Activated naive CD4-positive, alpha-beta T cell treated with anti-CD3 and anti-CD28 coated beads, Interleukin-2, amount 10 ng/mL, durations not matched to agents 7 days and 5 days (primary cell): ENCODE results near the gene CYP2C9.

Source experiments
- CTCF ChIA-PET: fragments of 350-600 bp; sonication (Branson Sonifier 250); formaldehyde crosslinking; loops from one replicate; lab custom pipeline; 2021; ENCODE audit warnings: antibody characterized with exemption; lab: Charles Lee
- DNase-seq: peaks from one replicate; pipeline ENCODE4 v3.0.0-alpha.2; 2020
- H3K27ac Mint-ChIP-seq: one replicate; pipeline ENCODE4 v1.8.0; 2021; ENCODE audit warnings: mild to moderate bottlenecking, moderate library complexity, mixed read lengths
- H3K27me3 Mint-ChIP-seq: one replicate; pipeline ENCODE4 v1.8.0; 2021; ENCODE audit warnings: mild to moderate bottlenecking, mixed read lengths
- H3K36me3 Mint-ChIP-seq: one replicate; pipeline ENCODE4 v1.8.0; 2021; ENCODE audit warnings: mixed read lengths
- H3K4me1 Mint-ChIP-seq: one replicate; pipeline ENCODE4 v1.8.0; 2021; ENCODE audit warnings: mixed read lengths
- H3K4me3 Mint-ChIP-seq: one replicate; pipeline ENCODE4 v1.8.0; 2021; ENCODE audit warnings: mild to moderate bottlenecking, moderate library complexity, mixed read lengths
- H3K9me3 Mint-ChIP-seq: one replicate; pipeline ENCODE4 v1.8.0; 2021; ENCODE audit warnings: mixed read lengths

Gene CYP2C9

GRCh38 chr10:94991243-94991888 lies 52.9 kb downstream of the CYP2C9 start:
- no peak overlapping the region for H3K27ac Mint-ChIP-seq

GRCh38 chr10:94992811-94993210 lies 54.4 kb downstream of the CYP2C9 start:
- Mint-ChIP-seq H3K27ac (no peak overlapping the region), H3K4me3 (no peak overlapping the region), H3K27me3 (no peaks in the 10 kb centered on the region), H3K4me1 (no peaks in the 10 kb centered on the region), H3K9me3 (peaks cover 18% of the 10 kb centered on the region), H3K36me3 (no peaks in the 10 kb centered on the region)
- CTCF ChIA-PET, result no interaction called here
- no peak for DNase-seq

More at GRCh38 chr10:94991243-94991888, 52.9 kb downstream of the CYP2C9 start:
- Mint-ChIP-seq H3K9me3 (peaks cover 18% of the 10 kb centered on the region), H3K4me1 (no peaks in the 10 kb centered on the region), H3K27me3 (no peaks in the 10 kb centered on the region), H3K4me3 (no peak overlapping the region), H3K36me3 (no peaks in the 10 kb centered on the region)
- no peak for DNase-seq
- CTCF ChIA-PET, result no interaction called here

- CTCF ChIA-PET, result no interaction called here
Observed at GRCh38 chr10:94997741-94998174, 59.3 kb downstream of the CYP2C9 start.

GRCh38 chr10:95026461-95026860 lies 88.0 kb downstream of the CYP2C9 start:
- DNase-seq, result no peak
- CTCF ChIA-PET, result no interaction called here
- Mint-ChIP-seq H3K36me3 (no peaks in the 10 kb centered on the region), H3K9me3 (no peaks in the 10 kb centered on the region), H3K4me3 (no peak overlapping the region), H3K4me1 (no peaks in the 10 kb centered on the region), H3K27me3 (no peaks in the 10 kb centered on the region), H3K27ac (no peak overlapping the region)

More at GRCh38 chr10:94997741-94998174, 59.3 kb downstream of the CYP2C9 start:
- no peak for DNase-seq
- no peaks in the 10 kb centered on the region for H3K36me3 Mint-ChIP-seq
- H3K4me1 Mint-ChIP-seq, result peaks cover 5% of the 10 kb centered on the region
- H3K4me3 Mint-ChIP-seq, result no peak overlapping the region
- no peak overlapping the region for H3K27ac Mint-ChIP-seq
- peaks cover 2% of the 10 kb centered on the region for H3K9me3 Mint-ChIP-seq
- no peaks in the 10 kb centered on the region for H3K27me3 Mint-ChIP-seq

- no peak for DNase-seq
- no peaks in the 10 kb centered on the region for H3K9me3 Mint-ChIP-seq
- no peak overlapping the region for H3K4me3 Mint-ChIP-seq
- no peaks in the 10 kb centered on the region for H3K4me1 Mint-ChIP-seq
- no peaks in the 10 kb centered on the region for H3K27me3 Mint-ChIP-seq
- H3K27ac Mint-ChIP-seq, result no peak overlapping the region
- no peaks in the 10 kb centered on the region for H3K36me3 Mint-ChIP-seq
- CTCF ChIA-PET, result no interaction called here
Observed at GRCh38 chr10:95031656-95032055, 93.2 kb downstream of the CYP2C9 start.

- DNase-seq, result no peak
- Mint-ChIP-seq H3K36me3 (no peaks in the 10 kb centered on the region), H3K4me3 (no peak overlapping the region), H3K27ac (no peak overlapping the region), H3K9me3 (no peaks in the 10 kb centered on the region), H3K27me3 (no peaks in the 10 kb centered on the region), H3K4me1 (no peaks in the 10 kb centered on the region)
- CTCF ChIA-PET, result no interaction called here
Observed at GRCh38 chr10:95034401-95034800, 95.9 kb downstream of the CYP2C9 start.

GRCh38 chr10:95035332-95036295 lies 97.2 kb downstream of the CYP2C9 start:
- Mint-ChIP-seq H3K27ac (no peak overlapping the region), H3K9me3 (no peaks in the 10 kb centered on the region), H3K4me1 (no peaks in the 10 kb centered on the region), H3K27me3 (no peaks in the 10 kb centered on the region), H3K36me3 (no peaks in the 10 kb centered on the region), H3K4me3 (no peak overlapping the region)
- CTCF ChIA-PET, result no interaction called here
- no peak for DNase-seq

GRCh38 chr10:95039281-95039680 lies 100.8 kb downstream of the CYP2C9 start:
- no peak for DNase-seq
- CTCF ChIA-PET, result no interaction called here

More at GRCh38 chr10:95039281-95039680, 100.8 kb downstream of the CYP2C9 start:
- Mint-ChIP-seq H3K9me3 (no peaks in the 10 kb centered on the region), H3K4me3 (no peak overlapping the region), H3K36me3 (no peaks in the 10 kb centered on the region), H3K27ac (no peak overlapping the region), H3K27me3 (no peaks in the 10 kb centered on the region), H3K4me1 (no peaks in the 10 kb centered on the region)
